ENCODE results near the gene MACC1.
"Not testable (repeated sequence)": the region's sequence is repeated elsewhere in the genome, so short reads cannot be mapped to it uniquely, and the experiment has no call there.

MACC1 gene

GRCh38 chr7:20197125-20197748 lies 19.9 kb downstream of the MACC1 start:
- Histone ChIP-seq H3K4me3 (no peak overlapping the region), H3K4me2 (no peak overlapping the region), H3K9ac (no peak overlapping the region), H3K9me3 (no peaks in the 10 kb centered on the region), H3K4me1 (peaks cover 15% of the 10 kb centered on the region), H3K27me3 (no peaks in the 10 kb centered on the region), H4K20me1 (no peaks in the 10 kb centered on the region), H3K36me3 (no peaks in the 10 kb centered on the region), H3K27ac (no peak overlapping the region)
- no peak for TF ChIP-seq Cebpa-rat (IDR thresholded peaks at IDR 0.05)

DNA sequence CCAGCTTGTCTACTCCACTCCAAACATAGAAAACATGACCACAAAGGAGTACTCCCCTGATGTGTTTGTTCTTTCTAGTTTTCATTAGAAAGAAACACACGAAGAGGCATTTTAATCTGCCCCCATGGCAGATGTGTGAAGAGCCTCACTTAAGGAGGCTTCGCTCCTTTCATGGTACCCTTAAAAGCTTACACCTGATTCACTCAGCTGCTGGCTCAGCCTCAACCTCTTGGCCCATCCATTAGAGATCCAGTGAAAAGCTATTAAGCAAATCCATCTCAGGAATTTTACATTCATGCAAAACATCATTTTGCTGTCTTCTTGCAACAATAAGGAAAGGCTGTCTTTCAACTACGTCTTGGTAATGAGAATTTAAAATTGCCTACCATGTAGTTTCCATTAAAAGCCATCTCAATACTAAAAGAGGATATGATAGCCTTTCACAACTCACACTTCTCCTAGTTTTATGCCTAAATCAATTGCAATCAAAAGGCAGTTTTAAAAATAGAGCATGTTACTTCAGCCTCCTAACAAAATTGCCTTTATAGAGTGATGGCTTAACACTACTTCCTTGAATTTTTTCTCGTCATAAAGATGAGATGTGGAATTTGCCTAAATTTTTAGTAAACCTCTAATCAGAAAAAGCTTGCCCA lies 22.7 kb downstream of the MACC1 start:
- no peak for TF ChIP-seq Cebpa-rat (IDR thresholded peaks at IDR 0.05)
- Histone ChIP-seq H4K20me1 (no peaks in the 10 kb centered on the region), H3K27me3 (no peaks in the 10 kb centered on the region), H3K4me1 (peaks cover 18% of the 10 kb centered on the region), H3K4me3 (no peak overlapping the region), H3K9ac (no peak overlapping the region), H3K36me3 (no peaks in the 10 kb centered on the region), H3K4me2 (no peak overlapping the region), H3K9me3 (no peaks in the 10 kb centered on the region), H3K27ac (no peak overlapping the region)

- H3K9me3 ChIP-seq, result no peaks in the 10 kb centered on the region
- peaks cover 12% of the 10 kb centered on the region for H3K4me1 ChIP-seq
- H4K20me1 ChIP-seq, result no peaks in the 10 kb centered on the region
- H3K9ac ChIP-seq, result no peak overlapping the region
- TF ChIP-seq Cebpa-rat (IDR thresholded peaks at IDR 0.05), result no peak
- H3K27me3 ChIP-seq, result no peaks in the 10 kb centered on the region
- no peak overlapping the region for H3K4me2 ChIP-seq
- H3K27ac ChIP-seq, result no peak overlapping the region
- H3K4me3 ChIP-seq, result no peak overlapping the region
- H3K36me3 ChIP-seq, result no peaks in the 10 kb centered on the region
These were observed 23.3 kb downstream of the MACC1 start for GRCh38 chr7:20193873-20194272.

- H3K9me3 ChIP-seq, result no peaks in the 10 kb centered on the region
- H3K4me3 ChIP-seq, result no peak overlapping the region
- no peak overlapping the region for H3K27ac ChIP-seq
- no peaks in the 10 kb centered on the region for H3K36me3 ChIP-seq
- H3K4me2 ChIP-seq, result no peak overlapping the region
- H3K4me1 ChIP-seq, result peaks cover 7% of the 10 kb centered on the region
- H3K27me3 ChIP-seq, result no peaks in the 10 kb centered on the region
- H3K9ac ChIP-seq, result no peak overlapping the region
- TF ChIP-seq Cebpa-rat (IDR thresholded peaks at IDR 0.05), result no peak
- H4K20me1 ChIP-seq, result no peaks in the 10 kb centered on the region
These were observed 23.9 kb downstream of the MACC1 start for GRCh38 chr7:20193242-20193777.

- H3K9ac ChIP-seq, result no peak overlapping the region
- H3K4me1 ChIP-seq, result peaks cover 7% of the 10 kb centered on the region
- no peak for TF ChIP-seq Cebpa-rat (IDR thresholded peaks at IDR 0.05)
- H3K27me3 ChIP-seq, result no peaks in the 10 kb centered on the region
- no peak overlapping the region for H3K27ac ChIP-seq
- no peaks in the 10 kb centered on the region for H3K9me3 ChIP-seq
- no peaks in the 10 kb centered on the region for H4K20me1 ChIP-seq
- H3K4me2 ChIP-seq, result no peak overlapping the region
- H3K4me3 ChIP-seq, result no peak overlapping the region
- H3K36me3 ChIP-seq, result no peaks in the 10 kb centered on the region
These were observed 25.8 kb downstream of the MACC1 start for GRCh38 chr7:20191391-20191869.

DNA sequence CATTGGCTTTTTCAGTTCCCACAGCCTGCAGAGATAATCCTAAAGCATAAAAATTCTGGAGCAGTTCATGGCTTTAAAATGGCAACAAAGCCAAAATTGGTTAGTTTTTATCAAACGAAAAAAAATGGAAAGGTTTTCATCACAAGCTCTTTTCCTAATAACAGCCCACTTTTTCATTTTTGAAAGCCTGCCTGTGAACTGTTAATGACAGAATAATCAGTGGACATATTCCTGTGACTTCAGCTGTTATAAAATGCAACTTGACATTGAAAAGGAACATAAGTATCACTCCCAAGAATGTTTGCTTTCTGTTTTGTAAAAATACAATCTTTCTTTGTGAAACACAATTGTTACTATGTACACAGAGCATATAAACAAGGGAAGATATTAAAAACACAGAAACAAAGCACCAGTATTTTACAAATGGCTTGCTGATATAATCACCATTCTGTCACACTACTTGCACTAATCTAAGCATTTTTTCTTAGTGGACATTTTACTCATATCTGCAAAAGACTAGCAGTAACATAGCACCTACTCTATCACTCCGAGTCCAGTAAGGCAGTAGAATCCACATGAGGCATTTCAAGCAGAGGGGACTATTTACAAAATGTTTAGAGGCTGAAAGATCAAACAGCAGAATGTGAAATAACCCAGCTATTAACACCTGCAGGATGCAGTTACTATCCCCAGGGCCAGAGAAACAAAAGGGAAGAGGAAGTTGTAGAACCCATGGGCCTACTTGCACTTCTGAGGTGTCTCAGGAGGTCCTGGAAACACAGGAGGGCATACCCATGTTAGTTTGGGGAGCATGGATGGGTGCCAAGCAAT lies 26.4 kb downstream of the MACC1 start:
- Histone ChIP-seq H3K4me2 (no peak overlapping the region), H3K27ac (no peak overlapping the region), H3K9ac (no peak overlapping the region), H3K4me3 (no peak overlapping the region), H3K9me3 (no peaks in the 10 kb centered on the region), H4K20me1 (no peaks in the 10 kb centered on the region), H3K27me3 (no peaks in the 10 kb centered on the region), H3K36me3 (no peaks in the 10 kb centered on the region), H3K4me1 (peaks cover 7% of the 10 kb centered on the region)
- no peak for TF ChIP-seq Cebpa-rat (IDR thresholded peaks at IDR 0.05)

DNA sequence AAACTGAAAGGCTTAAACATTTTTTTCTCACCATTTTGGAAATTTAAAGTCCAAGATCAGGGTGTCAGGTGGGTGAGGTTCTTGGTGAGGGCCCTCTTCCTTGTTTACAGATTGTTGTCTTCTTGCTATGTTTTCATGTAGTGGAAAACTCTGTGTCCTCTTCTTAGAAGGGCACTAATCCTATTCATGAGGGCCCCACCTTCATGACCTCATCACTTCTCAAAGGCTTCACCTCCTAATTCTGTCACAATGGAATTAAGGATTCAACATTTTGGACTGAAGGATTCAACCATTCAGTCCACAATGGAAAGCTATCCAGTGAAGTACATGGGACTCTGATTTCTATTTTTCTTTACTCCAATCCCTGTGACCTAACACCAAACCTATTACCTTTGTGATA lies 27.3 kb downstream of the MACC1 start:
- no peak overlapping the region for H3K4me2 ChIP-seq
- H3K27ac ChIP-seq, result no peak overlapping the region
- H3K27me3 ChIP-seq, result no peaks in the 10 kb centered on the region
- H3K9me3 ChIP-seq, result no peaks in the 10 kb centered on the region
- H3K4me3 ChIP-seq, result no peak overlapping the region
- H3K9ac ChIP-seq, result no peak overlapping the region
- H3K36me3 ChIP-seq, result no peaks in the 10 kb centered on the region
- TF ChIP-seq Cebpa-rat (IDR thresholded peaks at IDR 0.05), result no peak
- H4K20me1 ChIP-seq, result no peaks in the 10 kb centered on the region
- peaks cover 7% of the 10 kb centered on the region for H3K4me1 ChIP-seq

GRCh38 chr7:20188567-20188966 lies 28.6 kb downstream of the MACC1 start:
- peaks cover 7% of the 10 kb centered on the region for H3K4me1 ChIP-seq
- no peak overlapping the region for H3K27ac ChIP-seq
- H3K36me3 ChIP-seq, result no peaks in the 10 kb centered on the region
- H3K9me3 ChIP-seq, result no peaks in the 10 kb centered on the region
- H3K4me3 ChIP-seq, result no peak overlapping the region
- H4K20me1 ChIP-seq, result no peaks in the 10 kb centered on the region
- TF ChIP-seq Cebpa-rat (IDR thresholded peaks at IDR 0.05), result no peak
- no peak overlapping the region for H3K9ac ChIP-seq
- no peaks in the 10 kb centered on the region for H3K27me3 ChIP-seq
- H3K4me2 ChIP-seq, result no peak overlapping the region

DNA sequence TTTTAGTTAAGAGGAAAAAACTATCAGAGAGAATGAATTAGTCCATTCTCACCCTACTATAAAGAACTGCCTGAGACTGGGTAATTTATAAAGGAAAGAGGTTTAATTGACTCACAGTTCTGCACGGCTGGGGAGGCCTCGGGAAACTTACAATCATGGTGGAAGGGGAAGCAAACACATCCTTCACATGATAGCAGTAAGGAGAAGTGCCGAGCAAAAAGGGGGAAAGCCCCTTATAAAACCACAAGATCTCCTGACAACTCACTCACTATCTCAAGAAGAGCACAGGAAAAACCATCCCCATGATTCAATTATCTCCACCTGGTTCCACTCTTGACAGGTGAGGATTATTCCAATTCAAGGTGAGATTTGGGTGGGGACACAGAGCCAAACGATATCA lies 29.3 kb downstream of the MACC1 start:
- not testable (repeated sequence) for H3K27ac ChIP-seq, H3K36me3 ChIP-seq, H3K9ac ChIP-seq, H3K4me1 ChIP-seq, H3K4me3 ChIP-seq, H3K27me3 ChIP-seq, H4K20me1 ChIP-seq, H3K9me3 ChIP-seq, H3K4me2 ChIP-seq

- Histone ChIP-seq H3K9ac (no peak overlapping the region), H3K9me3 (no peaks in the 10 kb centered on the region), H3K27ac (no peak overlapping the region), H3K4me1 (peaks cover 4% of the 10 kb centered on the region), H4K20me1 (no peaks in the 10 kb centered on the region), H3K36me3 (no peaks in the 10 kb centered on the region), H3K27me3 (no peaks in the 10 kb centered on the region), H3K4me3 (no peak overlapping the region), H3K4me2 (no peak overlapping the region)
- no peak for TF ChIP-seq Cebpa-rat (IDR thresholded peaks at IDR 0.05)
These were observed 31.2 kb downstream of the MACC1 start for GRCh38 chr7:20185988-20186387.
